ENCODE results near the gene PEX14.

DNA sequence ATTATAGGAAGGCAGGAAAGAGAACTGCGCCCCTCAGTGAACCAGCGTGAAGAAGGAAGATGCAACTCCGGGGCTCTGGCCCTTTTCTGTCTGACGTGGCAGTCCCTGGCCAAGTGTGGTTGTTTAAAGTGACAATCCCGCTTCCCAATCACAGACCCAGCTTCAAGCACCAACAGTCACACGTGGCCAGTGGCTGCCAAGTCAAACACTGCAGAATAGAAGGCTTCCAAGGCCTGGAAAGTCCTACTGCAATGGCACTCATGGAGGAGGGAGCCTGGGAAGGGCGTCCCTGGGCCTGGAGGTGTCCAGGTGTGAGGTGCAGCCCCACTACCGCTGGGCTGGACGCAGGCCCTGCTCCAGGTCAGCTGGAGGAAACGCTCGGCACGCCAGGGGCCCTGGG is 177.9 kb downstream of the PEX14 start:
- TF ChIP-seq CEBPB (IDR thresholded peaks at IDR 0.05): no peak
- TF ChIP-seq NFIC (IDR thresholded peaks at IDR 0.05): no peak
- no peak for TF ChIP-seq RAD21 (IDR thresholded peaks at IDR 0.05; ENCODE audit: low read depth)
- no peak for TF ChIP-seq YY1 (IDR thresholded peaks at IDR 0.05; ENCODE audit: low read depth)
- TF ChIP-seq EP300 (IDR thresholded peaks at IDR 0.05; ENCODE audit: borderline replicate concordance): no peak
- no peak for TF ChIP-seq TCF12 (IDR thresholded peaks at IDR 0.05; ENCODE audit: low read depth)

All from Ishikawa (cell line).